NOMO-1 treated with dmso at 0.1 percent for 144 hours (cell line): ENCODE data around the gene CRADD.
"Not testable (repeated sequence)": the region's sequence is repeated elsewhere in the genome, so short reads cannot be mapped to it uniquely, and the experiment has no call there.

Source experiments
- DNase-seq: peaks from one replicate; lab custom pipeline; 2025; ENCODE audit not compliant: unreplicated experiment; lab: John Stamatoyannopoulos, UW

CRADD gene

DNA sequence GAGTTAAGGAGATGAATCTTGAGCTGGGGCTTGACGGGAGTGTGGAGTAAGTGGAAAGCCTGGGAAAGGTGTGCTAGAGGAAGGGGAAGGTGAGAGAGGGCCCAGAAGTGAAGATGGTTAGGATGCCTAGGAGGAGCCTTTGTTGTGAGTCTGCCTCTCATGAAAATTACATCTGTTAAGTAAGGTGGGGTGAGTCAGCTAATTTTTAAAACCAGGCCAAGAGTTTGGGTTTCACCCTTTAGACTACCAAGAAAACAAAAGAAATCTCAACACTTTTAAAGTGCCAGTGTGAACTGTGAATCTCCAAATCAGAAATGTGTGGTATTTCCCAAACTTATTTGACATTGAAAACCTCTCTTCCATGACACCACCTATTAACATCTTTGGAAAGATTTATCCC is 185.2 kb downstream of the CRADD start:
- no peak for DNase-seq

DNA sequence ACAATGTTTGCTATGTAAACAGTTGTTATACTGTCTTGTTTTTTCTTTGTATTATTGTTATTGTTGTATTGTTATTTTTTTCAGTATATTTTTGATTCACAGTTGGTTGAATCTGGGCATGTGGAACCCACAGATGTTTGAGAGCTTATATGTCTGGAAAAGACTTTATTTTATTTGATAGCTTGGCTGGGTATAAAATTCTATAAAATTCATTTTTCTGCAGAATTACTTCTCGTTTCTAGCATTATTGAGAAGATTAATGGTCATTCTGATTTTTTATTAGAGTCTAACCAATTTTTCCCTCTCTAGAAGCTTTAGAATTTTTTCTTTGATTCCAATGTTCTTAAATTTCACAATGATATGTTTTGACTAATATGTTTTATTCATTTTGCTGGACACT is 188.6 kb downstream of the CRADD start:
- no peak for DNase-seq

DNA sequence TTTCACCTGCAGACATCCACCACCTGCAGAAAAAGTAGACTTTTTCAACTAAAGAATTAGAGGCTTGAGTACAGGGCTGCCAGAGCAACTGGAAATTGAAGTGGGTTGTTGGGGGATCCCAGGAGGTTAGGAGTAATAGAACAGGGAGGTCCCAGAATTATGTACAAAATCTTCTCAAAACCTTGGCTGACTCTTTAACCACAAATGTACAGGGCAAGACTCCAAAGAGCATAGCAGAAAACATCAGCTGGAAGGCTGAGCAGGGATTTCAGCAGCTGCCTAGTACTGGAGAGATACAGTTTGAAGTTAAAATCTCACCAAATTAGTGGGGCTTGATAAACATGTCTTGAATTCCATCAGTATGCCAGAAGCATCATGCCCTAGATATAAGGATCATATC is 191.6 kb downstream of the CRADD start:
- DNase-seq, result no peak

DNA sequence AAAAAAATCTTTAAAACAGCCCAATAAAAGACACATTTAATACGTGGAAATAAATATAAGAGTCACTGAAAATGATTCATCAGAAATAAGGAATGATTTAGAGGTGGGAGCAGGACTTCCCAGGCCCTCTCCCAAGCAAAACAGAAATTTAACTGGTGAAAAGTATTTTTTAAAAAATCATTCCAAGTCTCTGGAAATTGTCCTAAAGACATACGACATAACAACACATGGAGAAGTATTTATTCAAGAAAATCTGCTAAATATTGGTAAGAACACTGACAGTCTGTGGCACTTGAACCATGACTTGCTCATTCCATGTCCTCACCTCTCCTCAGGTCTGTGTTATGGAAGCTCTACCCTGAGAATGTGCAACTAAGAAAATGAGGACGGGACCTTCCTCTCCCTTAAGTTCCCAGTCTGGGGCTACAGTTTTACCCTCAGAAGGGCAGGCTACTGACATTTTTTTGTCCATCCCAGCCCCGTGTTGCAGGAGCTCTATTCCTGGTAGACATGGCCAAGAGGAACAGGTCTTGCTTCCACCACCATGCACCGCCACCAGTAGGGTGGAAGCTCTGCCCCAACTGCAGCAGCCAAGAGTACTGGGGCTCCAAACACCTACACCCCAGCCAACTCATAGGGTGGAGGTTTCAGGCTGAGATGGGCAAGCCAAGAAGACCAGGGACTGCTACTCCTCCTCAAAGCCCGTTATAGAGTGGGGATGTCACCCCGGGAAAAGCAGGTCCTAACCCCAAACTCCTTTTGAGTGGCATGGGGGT is 193.0 kb downstream of the CRADD start:
- no peak for DNase-seq

DNA sequence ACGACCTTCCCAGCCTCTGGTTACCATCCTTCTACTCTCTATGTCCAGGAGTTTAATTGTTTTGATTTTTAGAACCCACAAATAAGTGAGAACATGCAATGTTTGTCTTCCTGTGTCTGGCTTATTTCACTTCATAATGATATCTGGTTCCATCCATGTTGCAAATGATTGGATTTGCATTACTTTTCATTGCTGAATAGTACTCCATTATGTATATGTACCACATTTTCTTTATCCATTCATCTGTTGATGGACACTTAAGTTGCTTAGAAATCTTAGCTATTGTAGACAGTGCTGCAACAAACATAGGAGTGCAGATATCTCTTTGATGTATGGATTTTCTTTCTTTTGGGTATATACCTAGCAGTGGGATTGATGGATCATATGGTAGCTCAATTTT is 194.4 kb downstream of the CRADD start:
- not testable (repeated sequence) for DNase-seq

DNA sequence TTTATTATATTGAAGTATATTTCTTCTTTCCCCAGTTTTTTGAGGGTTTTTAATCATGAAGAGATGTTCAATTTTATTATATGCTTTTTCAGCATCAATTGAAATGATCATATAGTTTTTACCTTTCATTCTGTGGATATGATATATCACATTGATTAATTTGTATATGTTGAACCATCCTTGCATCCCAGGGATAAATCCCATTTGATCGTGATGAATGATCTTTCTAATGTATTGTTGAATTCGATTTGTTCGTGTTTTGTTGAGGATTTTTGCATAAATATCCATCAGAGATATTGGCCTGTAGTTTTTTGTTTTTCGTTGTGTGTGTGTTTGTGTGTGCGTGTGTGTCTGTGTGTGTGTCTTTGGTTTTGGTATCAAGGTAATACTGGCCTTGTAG is 196.4 kb downstream of the CRADD start:
- DNase-seq, result no peak

DNA sequence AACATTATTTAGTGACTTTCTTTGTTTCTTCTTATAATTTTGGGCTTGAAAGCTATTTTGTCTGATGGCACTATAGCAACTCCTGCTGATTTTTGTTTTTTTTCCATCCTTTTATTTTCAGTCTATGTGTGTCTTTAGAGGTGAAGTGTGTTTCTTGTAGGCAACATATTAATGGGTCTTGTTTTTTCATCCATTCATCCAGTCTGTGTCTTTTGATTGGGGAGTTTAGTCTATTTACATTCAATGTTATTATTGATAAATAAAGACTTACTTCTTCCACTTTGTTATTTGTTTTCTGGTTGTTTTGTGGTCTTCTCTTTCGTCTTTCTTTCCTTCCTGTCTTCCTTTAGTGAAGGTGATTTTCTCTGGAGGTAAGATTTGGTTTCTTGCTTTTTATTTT is 198.0 kb downstream of the CRADD start:
- DNase-seq, result no peak

DNA sequence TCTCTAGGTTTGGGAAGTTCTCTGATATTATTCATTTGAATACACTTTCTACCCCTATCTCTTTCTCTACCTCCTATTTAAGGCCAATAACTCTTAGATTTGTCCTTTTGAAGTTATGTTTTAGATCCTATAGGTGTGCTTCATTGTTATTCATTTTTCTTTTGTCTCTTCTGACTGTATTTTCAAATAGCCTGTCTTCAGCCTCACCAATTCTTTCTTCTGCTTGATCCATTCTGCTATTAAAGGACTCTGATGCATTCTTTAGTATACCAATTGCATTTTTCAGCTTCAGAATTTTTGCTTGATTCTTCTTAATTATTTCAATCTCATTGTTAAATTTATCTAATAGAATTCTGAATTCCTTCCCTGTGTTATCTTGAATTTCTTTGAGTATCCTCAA is 199.2 kb downstream of the CRADD start:
- DNase-seq, result no peak

DNA sequence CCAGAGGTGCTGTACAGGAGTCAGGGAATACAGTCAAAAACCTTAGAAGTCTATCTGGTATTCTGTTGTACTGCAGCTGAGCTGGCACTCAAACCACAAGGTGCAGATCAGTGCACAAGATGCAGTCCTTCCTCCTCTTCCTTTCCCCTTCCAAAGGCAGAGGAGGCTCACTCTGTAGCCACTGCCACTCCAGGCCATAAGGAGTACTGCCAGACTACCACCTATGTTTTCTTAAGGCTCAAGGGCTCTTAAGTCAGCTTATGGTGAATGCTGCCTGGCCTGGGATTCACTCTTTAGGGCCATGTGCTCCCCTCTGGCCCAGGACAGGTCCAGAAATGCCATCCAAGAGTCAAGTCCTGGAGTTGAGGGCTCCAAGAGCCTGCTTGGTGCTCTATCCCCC is 200.3 kb downstream of the CRADD start:
- DNase-seq, result no peak

DNA sequence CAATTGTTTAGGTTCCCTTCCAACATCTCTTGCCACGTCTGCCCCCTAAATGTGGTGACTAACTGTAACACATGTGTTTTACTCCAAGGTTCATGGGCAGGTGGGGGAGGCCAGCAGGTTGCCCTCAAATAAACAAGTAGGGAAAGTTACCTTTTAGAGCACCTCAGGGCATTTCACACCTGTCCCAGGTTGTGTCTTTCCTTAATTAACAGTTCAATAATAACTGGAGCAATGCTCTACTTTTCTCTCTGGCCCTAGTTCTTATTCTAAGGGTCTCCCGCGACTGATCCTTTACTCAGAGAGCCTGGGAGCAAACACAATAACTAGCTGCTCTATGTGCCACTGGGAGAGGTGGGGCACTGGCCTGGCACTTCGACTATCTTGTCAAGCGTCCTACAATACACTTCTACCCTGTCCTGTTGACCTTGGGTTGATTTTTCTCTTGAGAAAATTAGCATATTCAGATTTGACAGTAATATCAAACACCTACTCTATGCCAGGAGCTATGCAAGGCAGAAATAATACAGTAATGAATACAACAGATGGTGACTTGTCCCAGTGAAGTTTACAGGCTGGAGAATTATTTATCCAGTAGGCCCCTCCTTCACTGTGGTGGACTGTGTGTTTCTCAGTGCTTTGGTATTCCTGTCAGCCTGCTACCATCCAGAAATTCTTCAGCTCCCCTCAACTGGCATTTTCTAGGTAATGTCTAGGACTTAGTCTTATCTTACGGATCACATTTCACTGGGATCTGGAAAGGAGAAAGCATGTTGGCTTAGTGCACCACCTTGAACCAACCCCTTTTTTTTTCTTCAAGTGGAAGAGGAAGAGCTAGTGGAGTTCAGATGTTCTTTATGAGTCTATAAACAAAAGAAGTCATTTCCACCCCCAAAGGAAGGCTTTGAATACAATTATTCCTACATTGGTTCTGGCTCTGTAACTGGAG is 202.6 kb downstream of the CRADD start:
- DNase-seq, result no peak

DNA sequence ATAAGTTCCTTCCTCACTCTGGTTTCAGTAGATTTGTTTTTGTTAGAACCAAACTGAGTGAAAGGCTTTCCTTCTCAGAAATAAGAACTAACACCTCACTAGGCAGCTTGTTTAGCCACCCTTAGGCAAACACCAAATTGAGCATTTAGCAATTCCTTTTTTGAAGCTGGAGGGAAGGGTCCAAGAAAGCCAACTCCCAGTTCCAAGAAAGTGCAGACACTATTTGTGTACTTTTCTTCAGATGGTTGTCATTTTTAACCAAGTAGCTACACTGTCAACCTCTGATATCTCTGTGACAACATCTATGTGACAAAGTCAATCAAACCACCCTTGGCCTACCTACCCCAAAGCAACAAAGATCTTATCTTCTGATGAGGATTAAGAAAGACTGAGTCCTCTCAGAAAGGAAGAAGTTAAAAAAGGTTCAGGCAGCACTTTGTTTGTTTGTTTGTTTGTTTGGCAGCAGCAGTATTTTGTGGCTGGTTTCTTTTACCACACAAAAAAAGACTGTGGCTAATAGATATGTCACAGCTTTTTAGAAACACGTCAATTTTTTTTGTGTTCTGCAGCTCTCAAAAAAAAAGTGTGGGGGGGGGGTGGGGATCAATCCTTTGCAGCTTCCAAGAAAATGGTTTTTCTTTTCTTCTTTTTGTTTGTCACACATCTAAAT is 203.8 kb downstream of the CRADD start:
- DNase-seq, result no peak

DNA sequence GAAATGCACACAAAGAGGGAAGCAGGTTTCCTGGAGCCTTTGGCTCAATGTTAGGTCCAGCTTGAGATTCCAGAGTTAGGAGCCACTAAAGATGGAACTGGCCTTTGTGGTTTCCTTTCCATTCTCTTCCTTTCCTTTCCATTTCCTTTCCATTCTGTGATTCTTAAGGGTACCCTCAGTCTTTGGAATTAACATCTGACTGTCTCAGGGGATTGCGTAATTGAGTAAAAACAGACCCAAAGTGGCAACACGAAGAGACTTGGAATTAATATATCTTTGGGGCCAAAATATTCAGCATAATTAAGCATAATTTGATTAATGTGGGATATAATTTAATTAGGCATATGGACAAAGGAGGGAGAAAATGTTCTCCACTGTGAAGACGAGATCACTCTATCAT is 205.6 kb downstream of the CRADD start:
- no peak for DNase-seq

DNA sequence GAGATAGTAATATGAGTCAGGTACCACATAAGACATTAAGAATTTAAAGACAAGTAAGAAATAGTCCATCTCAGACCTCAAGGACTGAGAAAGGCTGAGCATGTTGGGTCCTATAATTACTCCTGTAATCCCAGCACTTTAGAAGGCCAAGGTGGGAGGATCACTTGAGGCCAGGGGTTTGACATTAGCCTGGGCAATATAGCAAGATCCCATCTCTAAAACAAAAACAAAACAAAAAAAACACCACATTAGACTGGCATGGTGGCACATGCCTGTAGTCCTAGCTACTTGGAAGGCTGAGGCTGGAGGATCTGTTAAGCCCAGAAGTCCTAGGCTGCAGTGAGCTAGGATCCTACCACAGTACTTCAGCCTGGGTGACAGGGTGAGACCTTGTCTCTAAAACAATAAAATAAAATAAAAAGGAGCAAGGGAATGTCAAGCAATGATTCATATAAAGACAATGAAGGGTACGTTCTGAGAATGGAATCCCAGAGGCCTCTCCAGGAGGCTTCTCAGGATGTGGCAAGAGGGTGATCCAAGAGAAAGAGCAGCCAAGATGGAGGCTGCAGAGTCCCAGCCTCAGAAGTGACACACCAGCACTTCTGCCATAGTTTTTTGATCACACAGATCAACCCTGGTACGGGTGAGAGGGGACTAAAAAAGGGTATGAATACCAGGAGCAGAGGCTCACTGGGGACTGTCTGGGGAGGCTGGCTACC is 206.4 kb downstream of the CRADD start:
- DNase-seq, result no peak

DNA sequence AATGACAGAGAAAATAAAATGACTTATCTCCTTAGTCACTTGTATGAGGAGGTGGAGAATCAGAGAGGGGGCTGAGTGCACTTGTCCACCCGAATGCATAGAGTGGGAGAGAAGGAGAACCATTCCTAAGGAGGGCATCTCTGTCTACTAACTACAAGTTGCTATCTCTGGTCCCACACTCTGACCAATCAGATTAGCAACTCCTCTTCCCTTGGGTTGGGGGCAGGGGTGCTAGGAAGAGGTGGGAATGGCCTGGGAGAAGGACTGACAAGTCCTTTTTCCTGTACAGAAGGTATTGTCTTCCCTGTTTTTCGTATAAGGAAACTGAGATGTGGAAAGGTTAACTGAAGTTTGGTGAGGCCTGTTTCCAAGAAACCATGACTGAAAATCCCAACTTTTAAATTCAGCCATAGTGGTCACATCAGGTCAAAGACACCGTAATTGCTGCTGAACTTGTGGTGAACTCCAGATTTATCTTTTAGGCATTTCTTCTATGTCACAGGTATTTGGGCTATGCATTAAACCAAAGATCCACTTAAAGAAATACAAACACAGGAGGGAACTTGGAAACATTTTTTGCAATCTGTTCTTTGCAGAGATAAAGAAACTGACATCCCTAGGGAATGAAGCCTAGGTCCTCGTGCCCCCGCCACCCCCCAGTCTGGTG is 207.8 kb downstream of the CRADD start:
- no peak for DNase-seq

DNA sequence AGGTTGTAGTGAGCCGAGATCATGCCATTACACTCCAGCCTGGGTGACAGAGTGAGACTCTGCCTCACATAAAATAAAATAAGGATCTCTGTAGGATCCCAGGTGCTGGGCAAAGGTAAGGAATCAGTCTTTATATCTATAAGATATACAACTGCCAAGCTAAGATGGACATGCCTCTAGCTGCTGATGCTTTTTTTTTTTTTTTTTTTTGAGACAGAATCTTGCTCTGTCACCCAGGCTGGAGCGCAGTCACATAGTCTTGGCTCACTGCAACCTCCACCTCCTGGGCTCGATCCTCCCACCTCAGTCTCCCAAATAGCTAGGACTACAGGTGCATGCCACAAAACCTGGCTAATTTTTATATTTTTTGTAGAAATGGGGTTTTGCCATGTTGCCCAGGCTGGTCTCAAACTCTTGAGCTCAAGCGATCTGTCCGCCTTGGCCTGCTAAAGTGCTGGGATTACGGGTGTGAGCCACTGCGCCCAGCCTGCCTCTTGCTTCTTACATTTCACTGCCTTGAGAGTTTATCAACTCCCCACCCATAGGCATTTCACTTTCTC is 208.9 kb downstream of the CRADD start:
- DNase-seq, result not testable (repeated sequence)

DNA sequence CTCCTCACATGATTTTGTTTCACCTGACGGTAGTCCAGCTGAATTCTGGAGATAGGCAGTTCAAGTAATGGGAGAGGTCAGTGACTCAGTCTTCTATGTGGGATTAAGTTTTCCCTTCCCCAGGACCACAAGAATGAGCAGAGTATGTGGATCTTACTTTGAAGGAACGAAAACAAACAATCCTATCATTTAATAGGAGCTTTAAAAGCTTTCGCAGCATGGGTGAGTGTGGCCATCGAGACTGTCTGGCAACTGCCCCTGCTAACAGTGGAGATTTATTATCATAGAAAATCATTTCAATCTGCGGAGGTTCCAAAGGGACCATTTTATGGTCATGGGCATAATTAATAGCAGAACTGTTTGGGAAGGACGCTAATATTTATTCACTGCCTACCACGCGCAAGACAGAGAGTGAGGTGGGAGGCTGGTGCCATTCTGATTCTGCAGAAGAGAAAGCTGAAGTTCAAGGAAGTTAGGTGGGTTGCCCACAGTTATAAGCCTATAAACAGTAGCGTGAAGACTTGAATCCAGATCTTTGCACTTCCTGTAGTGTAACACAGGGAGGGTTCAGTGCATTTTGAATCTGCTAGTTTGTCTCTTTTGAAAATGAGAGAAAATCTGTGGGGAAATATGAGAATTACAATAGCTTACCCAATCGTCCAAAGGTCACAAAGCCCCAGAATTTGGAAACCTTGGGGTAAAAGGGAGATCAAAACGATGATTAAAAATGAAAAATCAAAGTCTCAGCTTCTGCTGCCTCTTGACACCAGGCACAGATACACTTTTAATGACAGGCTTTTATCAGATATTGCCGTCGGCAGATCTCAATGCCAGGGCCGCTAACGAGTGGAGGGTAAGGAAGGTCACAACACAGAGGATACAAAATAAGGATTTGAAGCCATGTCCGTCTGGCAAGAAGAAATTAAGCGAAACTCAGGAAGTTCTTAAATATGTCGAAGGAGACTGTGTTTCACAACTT is 209.6 kb downstream of the CRADD start:
- DNase-seq, result no peak

DNA sequence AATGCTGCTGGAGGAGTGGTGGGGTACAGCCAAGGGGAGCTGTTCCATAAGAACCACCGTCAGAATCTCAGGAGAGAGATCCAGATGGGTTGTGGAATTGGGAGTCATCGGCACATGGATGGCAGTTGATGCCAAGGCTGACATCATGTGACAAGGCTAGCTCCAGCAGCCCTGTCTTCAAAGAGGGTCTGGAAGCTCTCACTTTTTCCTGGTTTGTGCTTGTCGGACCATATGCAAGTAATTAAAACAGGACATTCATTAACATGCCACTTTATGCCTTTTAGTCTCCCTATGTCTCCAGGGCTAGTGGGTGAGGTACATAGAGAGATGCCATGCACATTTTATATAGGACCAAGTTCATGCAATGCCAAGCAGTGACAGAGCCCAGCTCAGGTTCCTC is 211.8 kb downstream of the CRADD start:
- DNase-seq, result no peak

DNA sequence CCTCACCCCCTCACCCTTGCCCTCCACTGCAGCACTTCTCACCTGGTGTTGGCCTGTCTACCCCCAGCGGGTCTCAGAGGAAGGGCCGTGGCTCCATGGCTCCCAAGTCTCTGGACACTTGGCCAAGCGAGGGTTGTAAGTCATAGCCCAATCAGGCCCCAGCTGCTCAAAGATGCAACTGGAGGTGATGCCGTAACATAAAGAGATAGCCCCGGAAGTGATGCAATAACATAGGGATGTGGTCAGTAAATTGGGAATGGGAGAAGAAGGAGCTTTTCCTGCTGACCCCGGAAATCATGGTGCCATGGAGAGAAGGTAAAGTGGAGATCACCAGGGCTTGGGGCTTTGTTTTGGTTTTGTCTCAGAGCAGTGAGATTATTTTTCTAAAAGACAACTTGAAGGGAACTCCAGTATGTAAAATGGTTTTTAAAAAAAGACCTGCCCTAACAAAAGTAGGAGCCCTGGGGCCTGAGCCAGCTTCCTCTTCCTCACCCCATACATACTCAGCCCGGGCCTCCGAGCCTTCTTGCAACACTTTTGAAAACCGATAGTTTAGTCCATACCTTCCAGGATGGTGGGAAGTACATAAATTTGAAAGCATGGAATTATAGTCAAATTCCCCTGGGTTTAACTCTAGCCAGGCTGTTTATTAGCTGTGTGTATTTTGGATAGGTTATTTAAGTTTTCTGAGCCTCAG is 212.5 kb downstream of the CRADD start:
- peak; percentile 63 for DNase-seq
